Kasumi-1 (cell line): ENCODE measurements around the gene CSNK2B.

Experiments
- DNase-seq, 2 experiments: peaks; one replicate each; lab custom pipeline; 2025; lab: John Stamatoyannopoulos, UW

Gene CSNK2B

GRCh38 chr6:31665501-31666336 is at the start of gene CSNK2B:
TSS of gene CSNK2B (plus strand) at chr6:31666080. CDS start at chr6:31666832, 752 bp downstream.
- DNase-seq, result peak; percentile 98 to 99

- no peak for DNase-seq
These were observed 48.9 kb upstream of the CSNK2B start for GRCh38 chr6:31617010-31617409.

GRCh38 chr6:31619805-31620585 is 45.9 kb upstream of the CSNK2B start:
- DNase-seq, result peak; percentile 99

GRCh38 chr6:31620586-31621319 is 45.1 kb upstream of the CSNK2B start, which contains the start of gene PRRC2A:
TSS of gene PRRC2A (plus strand) at chr6:31620715. CDS start at chr6:31622790, 2,075 bp downstream.
- DNase-seq, result peak; percentile 69 to 81

- DNase-seq, result no peak
These were observed 44.5 kb upstream of the CSNK2B start for GRCh38 chr6:31621320-31621939.

- no peak for DNase-seq
These were observed 43.9 kb upstream of the CSNK2B start for GRCh38 chr6:31621991-31622390.

GRCh38 chr6:31622684-31623091 is 43.2 kb upstream of the CSNK2B start:
- peak; percentile 22 to 38 for DNase-seq

GRCh38 chr6:31624070-31624469 is 41.8 kb upstream of the CSNK2B start:
- no peak for DNase-seq

GRCh38 chr6:31626952-31627351 is 38.9 kb upstream of the CSNK2B start:
- DNase-seq, result no peak

GRCh38 chr6:31627690-31628287 is 38.1 kb upstream of the CSNK2B start:
- DNase-seq, result no peak

GRCh38 chr6:31629014-31629413 is 36.9 kb upstream of the CSNK2B start:
- DNase-seq, result no peak

- DNase-seq, result no peak
These were observed 35.5 kb upstream of the CSNK2B start for GRCh38 chr6:31630177-31630934.

- no peak for DNase-seq
These were observed 34.7 kb upstream of the CSNK2B start for GRCh38 chr6:31631209-31631608.

- DNase-seq, result no peak
These were observed 34.1 kb upstream of the CSNK2B start for GRCh38 chr6:31631681-31632278.

- no peak for DNase-seq
These were observed 33.5 kb upstream of the CSNK2B start for GRCh38 chr6:31632279-31632946.

- no peak for DNase-seq
These were observed 32.4 kb upstream of the CSNK2B start for GRCh38 chr6:31633447-31633846.

GRCh38 chr6:31634131-31634530 is 31.7 kb upstream of the CSNK2B start:
- DNase-seq, result no peak

- no peak for DNase-seq
These were observed 30.8 kb upstream of the CSNK2B start for GRCh38 chr6:31634969-31635575.
